GM18907 (cell line): Measurements from ENCODE around the gene C20orf96.
"Not testable (repeated sequence)": the region's sequence is repeated elsewhere in the genome, so short reads cannot be mapped to it uniquely, and the experiment has no call there.

Source experiments
- ATAC-seq: cut with Tn5 transposase; IDR thresholded peaks from one replicate; pipeline ENCODE4 v1.9.1; 2021; ENCODE audit warnings: mild to moderate bottlenecking, moderate library complexity; ENCODE audit not compliant: unreplicated experiment

Gene C20orf96

DNA sequence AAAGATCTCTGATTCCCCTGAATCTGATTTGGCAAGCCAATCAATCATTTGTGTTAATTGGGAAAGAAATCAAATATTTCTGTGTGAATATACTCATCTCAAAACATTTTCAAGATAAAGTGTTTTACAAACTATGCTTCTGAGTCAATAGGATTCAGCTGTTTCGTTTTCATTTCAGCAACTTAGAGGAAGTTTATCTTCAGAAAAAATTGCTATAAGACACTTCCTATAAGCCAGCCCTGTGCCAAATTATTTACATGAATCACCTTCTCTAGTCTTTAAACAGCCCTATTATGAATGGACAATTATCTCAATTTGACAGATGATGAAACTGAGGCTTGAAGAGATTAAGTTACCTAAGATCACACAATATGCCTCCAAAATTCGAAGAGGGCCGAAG lies 52.6 kb downstream of the C20orf96 start:
- ATAC-seq = no peak

DNA sequence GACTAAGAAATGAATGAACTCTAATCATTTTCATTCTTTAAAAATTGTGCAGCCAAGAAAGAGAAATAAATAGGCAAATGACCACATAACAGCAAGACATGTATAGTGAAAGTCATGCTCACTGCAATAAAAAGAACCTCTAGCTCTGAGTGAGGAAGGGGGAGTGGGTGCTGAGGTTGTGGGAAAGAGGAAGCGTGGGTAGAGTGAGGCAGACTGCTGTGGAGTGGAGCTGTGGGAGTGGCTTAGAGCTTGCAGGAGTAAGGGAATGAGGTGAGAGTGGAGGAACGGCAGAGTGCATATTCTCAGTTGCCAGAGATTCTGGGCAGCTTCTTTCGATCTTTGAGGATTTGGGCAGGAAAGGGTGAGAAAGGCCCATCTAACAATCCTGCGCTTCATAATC lies 53.1 kb downstream of the C20orf96 start:
- no peak for ATAC-seq

DNA sequence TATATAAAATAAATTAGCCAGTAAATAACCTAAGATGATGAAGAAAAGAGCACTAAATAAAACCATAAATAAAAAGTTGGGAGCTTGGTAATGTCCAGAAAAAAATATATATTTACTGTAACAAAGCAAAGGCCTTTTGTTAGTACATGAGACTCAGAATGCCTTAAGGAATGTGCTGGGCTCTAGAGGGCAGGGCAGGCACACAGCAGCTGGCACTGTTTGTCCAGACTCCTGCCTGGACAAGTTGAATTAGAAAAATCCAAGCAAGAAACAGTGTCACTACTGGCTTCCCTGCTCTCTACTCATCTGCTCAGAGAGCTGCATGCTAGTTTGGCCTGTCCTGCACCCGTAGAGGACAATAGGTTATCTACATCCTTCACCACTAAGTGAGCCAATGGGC lies 54.7 kb downstream of the C20orf96 start:
- no peak for ATAC-seq

DNA sequence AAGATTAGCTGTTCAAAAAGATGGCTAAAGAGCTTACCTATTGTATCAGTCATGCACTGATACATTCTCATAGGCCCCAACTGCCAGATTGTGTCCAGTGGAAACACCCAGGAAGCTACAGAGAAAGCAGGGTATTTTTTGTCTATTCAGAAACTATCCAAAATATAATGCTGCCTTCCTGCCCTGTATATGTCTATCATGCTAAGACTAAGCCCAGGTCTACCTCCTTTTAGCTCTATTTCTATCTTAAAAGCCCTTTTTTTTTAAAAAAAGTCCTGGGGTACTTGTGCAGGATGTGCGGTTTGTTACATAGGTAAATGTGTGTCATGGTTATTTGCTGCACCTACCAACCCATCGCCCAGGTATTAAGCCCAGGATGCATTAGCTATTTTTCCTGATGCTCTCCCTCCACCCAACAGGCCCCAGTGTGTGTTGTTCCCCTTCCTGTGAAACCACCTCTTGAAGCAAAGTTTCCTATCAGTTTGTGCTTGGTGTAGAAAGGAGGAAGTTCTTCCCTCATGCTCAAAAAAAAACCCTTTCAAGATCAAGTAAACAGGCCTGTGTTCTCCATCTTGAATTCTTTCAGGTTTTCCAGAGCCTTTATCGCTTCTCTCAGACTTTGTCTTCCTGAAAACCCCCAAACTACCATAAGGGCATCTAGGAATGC lies 63.0 kb downstream of the C20orf96 start:
- ATAC-seq = no peak

DNA sequence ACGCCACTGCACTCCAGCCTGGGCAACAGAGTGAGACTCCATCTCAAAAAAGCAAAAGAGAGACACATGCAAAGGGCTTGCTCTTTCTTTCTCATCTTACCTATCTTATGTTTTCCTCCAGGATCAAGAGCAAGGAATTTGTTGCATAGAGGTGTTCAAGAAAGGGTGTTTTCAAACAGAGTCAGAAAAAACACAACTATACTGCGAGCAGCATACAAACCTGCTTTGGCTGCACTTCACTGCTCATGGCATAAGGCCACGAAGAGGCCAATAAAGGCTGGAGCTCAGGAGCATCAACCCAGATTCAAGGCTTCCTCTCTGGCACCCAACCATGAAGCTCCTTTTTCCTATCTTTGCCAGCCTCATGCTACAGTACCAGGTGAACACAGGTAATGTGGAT lies 63.6 kb downstream of the C20orf96 start, which contains the start of gene DEFB129:
DEFB129 (plus strand) TSS at position 301 of the 400 bp plus-strand sequence; CDS start at position 332, 31 bp downstream.
- ATAC-seq = no peak

DNA sequence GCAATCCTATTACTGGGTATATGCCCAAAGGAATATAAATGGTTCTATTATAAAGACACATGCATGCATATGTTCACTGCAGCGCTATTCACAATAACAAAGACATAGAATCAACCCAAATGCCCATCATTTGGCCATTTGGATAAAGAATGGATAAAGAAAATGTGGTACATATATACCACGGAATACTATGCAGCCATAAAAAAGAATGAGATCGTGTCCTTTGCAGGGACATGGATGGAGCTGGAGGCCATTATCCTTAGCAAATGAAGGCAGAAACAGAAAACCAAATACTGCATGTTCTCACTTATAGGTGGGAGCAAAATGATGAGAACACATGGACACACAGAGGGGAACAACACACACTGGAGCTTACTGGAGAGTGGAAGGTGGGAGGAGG lies 64.7 kb downstream of the C20orf96 start:
- ATAC-seq = not testable (repeated sequence)

DNA sequence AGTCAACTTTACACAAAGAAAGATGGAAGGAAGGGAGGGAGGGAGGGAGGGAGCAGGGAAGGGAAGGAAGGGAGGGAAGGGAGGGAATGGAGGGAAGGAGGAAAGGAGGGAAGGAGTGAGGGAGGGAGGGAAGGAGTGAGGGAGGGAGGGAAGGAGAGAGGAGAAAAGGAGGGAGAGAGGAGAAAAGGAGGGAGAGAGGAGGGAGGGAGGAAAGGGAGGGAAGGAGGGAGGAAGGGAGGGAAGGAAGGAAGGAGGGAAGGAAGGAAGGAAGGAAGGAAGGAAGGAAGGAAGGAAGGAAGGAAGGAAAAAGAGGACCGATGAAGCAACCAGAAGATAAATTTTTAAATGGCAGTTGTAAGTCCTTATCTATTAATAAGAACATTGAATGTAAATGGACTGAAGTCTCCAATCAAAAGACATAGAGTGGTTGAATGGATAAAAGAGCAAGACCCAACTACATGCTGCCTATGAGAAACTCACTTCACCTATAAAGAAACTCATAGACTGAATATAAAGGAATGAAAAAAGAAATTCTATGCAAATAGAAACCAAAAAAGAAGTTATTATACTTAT lies 69.2 kb downstream of the C20orf96 start:
- ATAC-seq = no peak
